GM19035 (cell line): Measurements from ENCODE around the gene ADAMTSL1.

ENCODE experiments used
- ATAC-seq: cut with Tn5 transposase; IDR thresholded peaks from one replicate; pipeline ENCODE4 v1.9.1; 2021; ENCODE audit not compliant: unreplicated experiment

The ADAMTSL1 gene

GRCh38 chr9:18466101-18466500, 7.9 kb upstream of the ADAMTSL1 start:
- no peak for ATAC-seq

GRCh38 chr9:18467696-18468095, 6.3 kb upstream of the ADAMTSL1 start:
- ATAC-seq, result no peak

GRCh38 chr9:18472435-18472834, 1.5 kb upstream of the ADAMTSL1 start:
- ATAC-seq, result no peak

DNA sequence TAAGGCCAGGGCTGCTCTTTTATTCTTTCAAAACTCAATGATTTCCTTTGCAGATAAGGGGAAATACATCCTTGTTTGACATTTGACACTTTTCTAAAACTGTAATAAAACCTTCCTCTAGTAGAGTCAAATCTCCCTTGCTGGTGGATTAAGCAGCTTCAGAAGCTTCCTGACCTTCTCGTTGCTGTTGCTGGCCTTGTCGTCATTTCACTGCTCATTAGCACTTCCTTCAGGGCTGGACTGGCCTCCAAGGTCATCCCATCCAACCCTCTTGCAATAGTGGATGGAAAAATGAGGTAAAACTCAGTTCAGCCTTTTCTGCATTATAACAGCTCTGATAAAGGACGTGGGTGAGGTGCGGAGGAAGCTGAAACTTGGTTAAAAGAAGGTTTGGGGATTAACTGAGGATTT, 1.1 kb upstream of the ADAMTSL1 start:
- no peak for ATAC-seq

- no peak for ATAC-seq
Observed at GRCh38 chr9:18474783-18475182, 830 bp downstream of the ADAMTSL1 start.

DNA sequence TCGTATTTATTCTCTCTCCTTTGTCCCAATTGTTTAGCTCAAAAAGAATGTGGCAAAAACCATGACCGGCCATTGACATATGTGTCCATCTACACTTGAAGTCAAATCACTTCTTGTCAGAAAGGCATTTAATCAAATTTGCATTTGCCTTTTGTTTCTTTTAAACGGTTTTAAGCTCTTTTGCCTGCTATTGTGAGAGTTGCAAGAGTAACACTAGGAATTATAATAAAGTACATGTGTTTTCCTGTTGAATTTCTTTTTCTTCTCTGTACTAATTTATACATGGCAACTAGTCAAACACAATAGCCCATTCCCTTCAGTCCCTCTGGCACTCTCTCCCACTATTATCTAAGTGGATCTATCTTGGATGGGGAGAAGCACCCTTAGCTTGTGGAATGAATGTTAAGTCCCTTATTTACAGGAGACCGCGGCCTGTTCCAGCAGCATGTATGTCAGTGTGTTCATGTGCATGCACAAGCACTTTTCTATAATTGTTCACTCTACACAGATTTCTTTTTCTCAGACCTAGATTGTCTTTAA, 3.2 kb downstream of the ADAMTSL1 start:
- ATAC-seq, result no peak

GRCh38 chr9:18477719-18478118, 3.8 kb downstream of the ADAMTSL1 start:
- ATAC-seq, result no peak

GRCh38 chr9:18478501-18479361, 4.8 kb downstream of the ADAMTSL1 start:
- ATAC-seq, result no peak

- no peak for ATAC-seq
Observed at GRCh38 chr9:18479405-18479804, 5.5 kb downstream of the ADAMTSL1 start.

DNA sequence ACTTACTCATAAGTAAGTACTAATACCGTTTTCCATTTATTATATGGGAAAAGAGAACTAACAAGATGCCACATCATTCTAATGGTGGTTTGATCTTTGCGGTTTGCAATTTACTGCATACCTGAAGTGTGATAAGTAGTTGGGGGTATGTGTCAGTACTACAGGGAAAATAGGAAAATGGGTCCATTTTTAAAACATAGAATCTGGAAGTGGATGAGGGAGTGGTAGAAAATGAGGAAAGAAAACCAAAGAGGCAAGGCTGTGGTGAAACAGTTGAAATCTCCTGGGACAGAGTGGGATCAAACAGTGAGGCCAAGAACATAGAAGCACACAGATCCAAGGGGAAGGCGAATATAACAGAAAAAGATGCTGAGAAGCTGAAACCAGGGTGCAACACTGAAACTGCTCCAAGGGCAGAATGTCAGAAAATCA, 6.7 kb downstream of the ADAMTSL1 start:
- ATAC-seq, result no peak

DNA sequence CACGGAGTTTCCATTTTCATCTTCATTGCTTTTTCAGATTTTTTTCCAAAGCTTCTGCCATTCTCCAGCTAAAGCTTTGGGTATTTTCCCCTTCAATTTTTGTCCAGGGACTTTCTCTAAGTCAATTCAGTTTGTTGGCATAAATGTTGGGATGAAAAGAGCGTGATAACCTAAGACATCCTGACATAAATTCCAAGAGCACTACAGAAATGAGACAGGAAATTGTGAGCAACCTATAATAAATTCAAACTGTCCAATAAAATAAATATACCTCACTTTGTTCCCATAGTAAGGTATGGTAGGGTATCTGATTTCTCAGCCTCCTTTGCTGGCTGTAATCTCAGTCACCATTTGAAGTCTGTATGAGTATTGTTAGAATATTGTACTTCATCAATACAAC, 8.4 kb downstream of the ADAMTSL1 start:
- no peak for ATAC-seq

DNA sequence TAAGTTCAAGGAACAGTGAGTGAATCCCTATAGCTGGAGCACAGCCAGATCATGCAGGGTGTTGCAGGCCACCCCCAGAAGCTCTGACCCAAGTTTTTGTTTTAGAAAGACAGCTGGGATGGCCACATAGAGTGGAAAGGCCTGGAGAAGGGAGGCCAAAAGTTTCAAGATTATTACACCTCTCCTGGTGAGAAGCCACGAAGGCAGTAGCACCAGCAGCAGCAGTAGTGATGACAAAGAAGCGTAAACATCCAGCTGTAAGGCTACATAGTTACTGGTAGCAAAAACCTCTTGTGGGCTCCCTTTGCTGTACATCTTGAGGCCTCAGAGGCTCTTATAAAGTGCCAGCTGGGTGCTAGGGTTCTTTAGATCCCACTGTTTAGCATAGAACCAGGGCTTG, 11.8 kb downstream of the ADAMTSL1 start:
- ATAC-seq, result no peak

GRCh38 chr9:18487611-18488010, 13.7 kb downstream of the ADAMTSL1 start:
- ATAC-seq, result no peak

GRCh38 chr9:18488886-18489285, 14.9 kb downstream of the ADAMTSL1 start:
- no peak for ATAC-seq

- no peak for ATAC-seq
Observed at GRCh38 chr9:18489861-18490260, 15.9 kb downstream of the ADAMTSL1 start.

DNA sequence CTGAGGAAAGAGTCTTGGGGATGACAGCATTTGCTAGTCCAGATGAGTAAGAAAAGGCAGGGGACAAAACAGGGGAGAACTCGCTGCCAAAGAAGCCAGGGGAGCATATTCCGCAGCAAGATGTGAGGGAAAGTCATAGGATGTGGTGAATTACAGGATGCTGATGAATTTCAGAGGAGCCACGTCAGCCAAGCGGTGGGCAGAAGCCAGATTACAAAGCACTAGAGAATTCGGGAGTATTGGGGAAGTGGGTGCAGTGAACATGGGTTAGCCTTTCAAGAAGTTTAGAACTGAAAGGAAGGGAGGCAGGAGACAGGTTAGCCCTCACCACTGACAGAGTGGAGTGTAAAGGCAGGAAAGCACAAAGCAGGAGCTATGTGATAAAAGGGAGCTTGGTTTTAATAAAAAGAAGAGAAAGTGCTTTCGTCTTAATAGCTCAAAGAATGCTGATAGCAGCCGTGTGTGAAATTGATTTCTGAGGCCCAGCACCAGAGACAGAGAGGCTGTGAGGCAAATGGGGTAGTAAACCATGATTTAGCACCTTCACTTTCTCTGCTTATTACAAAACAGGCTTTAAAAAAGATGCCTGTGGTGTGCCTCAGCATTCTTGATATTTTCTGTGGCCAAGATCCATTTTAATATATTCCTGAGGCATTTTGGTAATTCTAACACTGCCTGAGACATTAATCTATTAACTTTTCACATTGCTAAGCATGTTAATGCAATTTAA, 16.9 kb downstream of the ADAMTSL1 start:
- no peak for ATAC-seq

- no peak for ATAC-seq
Observed at GRCh38 chr9:18492612-18493011, 18.7 kb downstream of the ADAMTSL1 start.

DNA sequence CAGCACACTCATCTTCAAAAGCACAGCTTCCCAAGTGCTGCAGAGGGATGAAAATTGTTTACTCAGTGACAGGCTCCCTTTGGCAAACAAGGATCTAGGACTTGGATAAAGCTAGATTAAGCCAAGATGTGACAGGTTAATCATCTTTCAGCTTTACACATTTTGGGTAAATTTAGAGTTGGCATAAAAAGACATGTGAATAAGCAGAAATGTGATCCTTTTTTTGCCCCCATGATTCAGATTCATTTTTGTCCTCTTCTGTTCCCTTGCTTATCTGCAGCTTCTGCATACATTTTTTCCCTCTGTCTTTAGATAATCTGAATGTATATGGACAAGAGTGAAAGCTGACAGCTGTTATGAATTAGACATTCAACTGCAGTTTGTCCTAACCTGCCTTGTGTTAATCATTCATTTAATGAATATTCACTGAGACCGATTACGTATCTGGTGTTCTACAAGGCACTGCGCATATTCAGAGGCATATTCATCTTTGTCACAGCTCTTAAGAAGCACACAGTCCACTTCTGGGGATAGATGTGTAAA, 19.6 kb downstream of the ADAMTSL1 start:
- ATAC-seq, result no peak

DNA sequence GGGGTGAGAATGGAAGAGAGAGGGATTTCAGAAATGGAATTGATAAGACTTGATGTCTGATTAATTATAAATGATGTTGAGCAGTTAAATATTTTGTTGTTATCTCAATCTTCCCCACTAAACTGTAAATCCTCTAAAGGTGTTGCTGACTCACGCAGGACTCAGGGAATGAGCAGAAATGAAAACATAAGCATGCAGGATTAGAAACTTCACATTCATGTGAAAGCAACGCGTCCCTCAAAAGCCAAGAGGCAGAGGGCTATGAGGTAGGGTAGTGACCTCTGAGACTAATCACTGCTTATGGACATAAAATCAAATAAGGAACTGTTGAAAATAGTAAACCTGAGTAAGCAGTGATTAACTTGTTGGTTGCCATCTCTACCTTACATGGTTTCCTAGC, 21.1 kb downstream of the ADAMTSL1 start:
- ATAC-seq, result no peak

DNA sequence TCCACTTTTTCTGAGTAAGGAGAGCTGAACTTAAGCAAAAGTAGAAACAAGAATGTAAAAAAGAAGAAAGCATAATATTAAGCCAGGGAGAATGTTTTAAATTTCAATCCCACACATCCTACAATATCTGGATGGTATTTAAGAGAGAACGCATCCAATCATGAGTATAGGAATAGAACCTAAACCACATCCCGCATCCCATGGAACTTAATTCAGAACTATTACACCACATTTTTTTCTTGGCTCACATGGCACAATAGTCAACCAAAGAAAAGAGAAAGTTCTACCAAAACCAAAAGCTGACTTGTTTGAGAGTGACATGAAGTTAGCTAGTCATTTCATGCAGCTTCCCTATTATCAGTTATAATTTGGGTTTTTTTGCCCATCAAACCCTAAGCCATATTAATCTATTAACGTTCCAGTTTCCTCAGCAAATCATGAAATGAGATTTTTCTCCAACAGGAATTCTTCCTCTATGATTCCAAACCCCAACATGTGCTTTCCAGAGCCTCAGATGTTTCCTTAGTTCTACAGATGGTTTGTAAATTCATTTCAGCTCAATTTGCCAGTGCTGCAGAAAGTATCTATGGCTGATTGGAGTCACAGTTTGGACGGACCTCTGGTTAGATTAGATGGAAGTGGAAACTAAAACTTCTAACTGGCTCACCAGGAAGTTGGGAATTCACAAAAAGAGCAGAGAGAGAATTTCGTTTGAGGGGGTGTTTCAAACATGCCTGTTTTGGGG, 22.5 kb downstream of the ADAMTSL1 start:
- ATAC-seq, result no peak

GRCh38 chr9:18499062-18499461, 25.1 kb downstream of the ADAMTSL1 start:
- no peak for ATAC-seq
